Testis (tissue), 3 donors: ENCODE measurements around the gene IGSF21. TPM values are rescaled to one million over a fixed set of nuclear protein-coding genes. Genes with fewer than 3 reads are reported as not detected.

Experiments used
- DNase-seq: peaks from one replicate; pipeline ENCODE4 v3.0.0-alpha.2; 2019
- H3K27ac ChIP-seq, 2 donors: fragments of 200-600 bp; sonication (generic); one replicate each; pipeline ENCODE4 v1.5.1; 2019
- H3K27me3 ChIP-seq: fragments of 200-600 bp; sonication (generic); one replicate; pipeline ENCODE4 v1.5.1; 2019
- H3K36me3 ChIP-seq: fragments of 200-600 bp; sonication (generic); one replicate; pipeline ENCODE4 v1.5.1; 2017; ENCODE audit warnings: low read depth; ENCODE audit errors: missing control alignments
- H3K4me1 ChIP-seq: fragments of 200-600 bp; sonication (generic); one replicate; pipeline ENCODE4 v1.5.1; 2019
- H3K4me3 ChIP-seq, 2 donors: fragments of 200-600 bp; sonication (generic); one replicate each; pipeline ENCODE4 v1.5.1; 2017 to 2019
- H3K9me3 ChIP-seq: fragments of 200-600 bp; sonication (generic); one replicate; pipeline ENCODE4 v1.5.1; 2017
- CTCF ChIP-seq, 3 experiments: fragments of 450-650 bp in 2 of 3; fragments of 200-600 bp in 1 of 3; sonication (generic) in 1 of 3; IDR thresholded peaks; one replicate each; pipeline ENCODE4 v1.5.1; 2016 to 2019; ENCODE audit warnings: antibody characterized with exemption in 3 of 3, mild to moderate bottlenecking in 2 of 3, moderate library complexity in 1 of 3
- POLR2A ChIP-seq: fragments of 450-650 bp; IDR thresholded peaks from one replicate; pipeline ENCODE4 v1.6.1; 2017; ENCODE audit warnings: antibody characterized with exemption, mild to moderate bottlenecking, moderate library complexity
- WGBS, 2 donors: methylation state at CpG; one replicate each; pipeline ENCODE4 v1.1.5; 2018; 5-methylcytosine and 5-hydroxymethylcytosine counted together
- intact Hi-C: fragments of 100-400 bp; cut with DNase I; formaldehyde crosslinking; loops from one replicate; pipeline ENCODE4 v1.15.1; 2023; ENCODE audit warnings: low total_unique reads
- polyA plus RNA-seq: library from polyadenylated mRNA; stranded (reverse); fragments of 350-450 nt; fragmentation: Illumina TruSeq; extraction: RNeasy Lipid Tissue Mini Kit (QIAGEN cat#74804); gene quantifications from one replicate; pipeline ENCODE4 v1.2.3, GENCODE V29; 2014; ENCODE audit warnings: low read depth, low replicate concordance; ENCODE audit not compliant: insufficient read depth
- total RNA-seq, 2 donors: library from RNA; depleted of rRNA; stranded (reverse); fragments of >200 nt; gene quantifications; one replicate each; pipeline ENCODE4 v1.2.3, GENCODE V29; 2016

IGSF21 gene
- total and polyA plus RNA-seq, 3 donors from 2014 or later, result 1.7 to 4.2 (median 2.9) TPM

DNA sequence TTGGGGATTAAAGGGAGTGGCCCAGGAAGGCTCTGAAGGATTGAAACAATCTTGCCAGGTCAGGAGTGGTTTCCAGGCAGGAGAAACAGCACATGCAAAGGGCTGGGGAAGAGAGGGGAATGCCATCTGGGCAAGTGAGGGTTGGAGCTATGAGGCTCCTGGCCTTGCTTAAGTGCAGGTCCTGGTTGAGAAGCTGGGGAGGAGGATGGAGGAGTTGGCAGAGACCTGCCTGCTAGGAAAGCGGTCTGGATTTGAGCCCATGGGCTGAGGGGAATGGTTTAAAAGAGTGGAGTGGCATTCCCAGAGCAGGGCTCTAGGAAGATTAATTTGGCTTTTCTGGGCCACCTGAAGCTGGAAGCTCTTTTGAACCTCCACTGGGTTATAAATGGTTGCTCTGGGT, 9.2 kb downstream of the IGSF21 start:
- 88 to 95% methylated on average over 1 of the region's 1 CpG for WGBS, 2 donors
- TF ChIP-seq CTCF (IDR thresholded peaks at IDR 0.05) (no peak), POLR2A (no peak)
- DNase-seq, result no peak
- Histone ChIP-seq H3K9me3 (no peaks in the 10 kb centered on the region), H3K4me3 (no peak overlapping the region), H3K4me1 (no peaks in the 10 kb centered on the region), H3K36me3 (no peaks in the 10 kb centered on the region), H3K27me3 (no peaks in the 10 kb centered on the region), H3K27ac (no peak overlapping the region)
- intact Hi-C loops, result no loop called here

- no peak for DNase-seq
- H3K4me3 ChIP-seq, result no peak overlapping the region
- 42 to 48% methylated on average over 13 of the region's 13 CpGs for WGBS, 2 donors
- no peak for TF ChIP-seq POLR2A
- TF ChIP-seq CTCF (IDR thresholded peaks at IDR 0.05), result no peak
- H3K27ac ChIP-seq, result no peak overlapping the region
- H3K9me3 ChIP-seq, result no peaks in the 10 kb centered on the region
- H3K36me3 ChIP-seq, result no peaks in the 10 kb centered on the region
- H3K27me3 ChIP-seq, result no peaks in the 10 kb centered on the region
- H3K4me1 ChIP-seq, result no peaks in the 10 kb centered on the region
- intact Hi-C loops, result no loop called here
Observed at GRCh38 chr1:18118078-18118477, 10.5 kb downstream of the IGSF21 start.

DNA sequence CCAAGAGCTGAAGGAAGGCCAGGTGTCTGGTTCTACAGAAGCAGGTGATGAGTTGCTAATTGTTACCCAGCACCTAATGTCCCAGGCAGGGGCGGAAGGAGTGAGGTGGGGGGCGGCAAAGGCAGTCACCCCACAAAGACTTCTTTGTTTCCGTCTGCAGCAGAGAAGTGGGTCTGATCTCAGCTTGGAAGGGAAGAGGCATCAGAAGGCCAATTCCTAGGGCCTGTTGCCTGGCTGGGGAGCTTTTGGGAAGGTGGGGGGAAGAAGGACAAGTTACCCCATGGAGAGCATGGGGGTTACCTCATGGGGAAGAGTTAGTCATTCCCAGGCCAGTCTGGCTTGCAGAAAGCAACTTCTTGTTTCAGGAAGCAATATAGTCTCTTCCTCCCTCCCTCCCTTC, 10.9 kb downstream of the IGSF21 start:
- 54 to 64% methylated on average over 3 of the region's 3 CpGs for WGBS, 2 donors

GRCh38 chr1:18119289-18119688, 11.7 kb downstream of the IGSF21 start:
- H3K27ac ChIP-seq, result no peak overlapping the region
- DNase-seq, result no peak
- no peaks in the 10 kb centered on the region for H3K9me3 ChIP-seq
- H3K4me3 ChIP-seq, result no peak overlapping the region
- H3K36me3 ChIP-seq, result no peaks in the 10 kb centered on the region
- H3K27me3 ChIP-seq, result no peaks in the 10 kb centered on the region
- H3K4me1 ChIP-seq, result no peaks in the 10 kb centered on the region
- intact Hi-C loops, result no loop called here
- no peak for TF ChIP-seq CTCF (IDR thresholded peaks at IDR 0.05)
- WGBS, 2 donors, result 67 to 84% methylated on average over 3 of the region's 3 CpGs

More for the DNA sequence above, 10.9 kb downstream of the IGSF21 start:
- no peaks in the 10 kb centered on the region for H3K27me3 ChIP-seq
- no peak for TF ChIP-seq POLR2A
- TF ChIP-seq CTCF (IDR thresholded peaks at IDR 0.05), result no peak
- no peaks in the 10 kb centered on the region for H3K4me1 ChIP-seq
- no peaks in the 10 kb centered on the region for H3K9me3 ChIP-seq
- H3K36me3 ChIP-seq, result no peaks in the 10 kb centered on the region
- intact Hi-C loops, result no loop called here
- no peak for DNase-seq
- no peak overlapping the region for H3K27ac ChIP-seq
- no peak overlapping the region for H3K4me3 ChIP-seq

- H3K27ac ChIP-seq, result no peak overlapping the region
- no peaks in the 10 kb centered on the region for H3K9me3 ChIP-seq
- TF ChIP-seq CTCF (IDR thresholded peaks at IDR 0.05) (no peak), POLR2A (no peak)
- 38 to 57% methylated on average over 6 of the region's 6 CpGs for WGBS, 2 donors
- H3K36me3 ChIP-seq, result no peaks in the 10 kb centered on the region
- H3K27me3 ChIP-seq, result no peaks in the 10 kb centered on the region
- H3K4me1 ChIP-seq, result no peaks in the 10 kb centered on the region
- no peak overlapping the region for H3K4me3 ChIP-seq
- intact Hi-C loops, result no loop called here
- DNase-seq, result no peak
Observed at GRCh38 chr1:18119771-18120377, 12.3 kb downstream of the IGSF21 start.
